ENCODE results near the gene RXFP2. TPM values are rescaled to one million over a fixed set of nuclear protein-coding genes. Genes with fewer than 3 reads are reported as not detected.

The RXFP2 gene
- polyA plus RNA-seq, 1 donor (not counting 4 experiments of a cell fraction or from before 2014, with no cell fraction given): not detected

DNA sequence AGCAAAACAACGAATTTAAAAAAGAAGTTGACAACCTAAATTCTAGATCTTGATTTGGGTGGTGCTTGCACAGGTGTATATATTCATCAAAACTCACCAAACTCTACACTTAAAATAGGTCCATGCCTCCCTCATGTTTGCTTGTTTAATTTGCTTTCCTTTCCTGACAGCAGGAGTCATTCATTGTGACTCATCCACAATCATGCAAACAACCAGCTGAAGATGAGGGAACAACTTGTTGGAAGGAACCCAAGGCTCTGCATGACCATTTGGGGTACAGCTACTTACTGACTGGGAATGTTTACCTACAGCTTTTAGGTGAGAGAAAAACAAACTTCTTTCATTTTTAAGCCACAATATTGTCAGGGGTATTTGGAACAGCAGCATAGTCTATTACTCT, 96.6 kb downstream of the RXFP2 start:
- no peak overlapping the region for H2AFZ ChIP-seq (ENCODE audit: control insufficient read depth, low read length)
- dilution Hi-C loops (cut with MboI; ENCODE audit: extremely low pct_ligation_motif_present, low sequenced_read_pairs): no loop called here
- no peaks in the 10 kb centered on the region for H3K4me1 ChIP-seq (ENCODE audit: control insufficient read depth, extremely low read depth, insufficient read depth, low read length)
- TF ChIP-seq EZH2 (IDR thresholded peaks at IDR 0.05; ENCODE audit: low read length): no peak
- TF ChIP-seq, protein P1, sequence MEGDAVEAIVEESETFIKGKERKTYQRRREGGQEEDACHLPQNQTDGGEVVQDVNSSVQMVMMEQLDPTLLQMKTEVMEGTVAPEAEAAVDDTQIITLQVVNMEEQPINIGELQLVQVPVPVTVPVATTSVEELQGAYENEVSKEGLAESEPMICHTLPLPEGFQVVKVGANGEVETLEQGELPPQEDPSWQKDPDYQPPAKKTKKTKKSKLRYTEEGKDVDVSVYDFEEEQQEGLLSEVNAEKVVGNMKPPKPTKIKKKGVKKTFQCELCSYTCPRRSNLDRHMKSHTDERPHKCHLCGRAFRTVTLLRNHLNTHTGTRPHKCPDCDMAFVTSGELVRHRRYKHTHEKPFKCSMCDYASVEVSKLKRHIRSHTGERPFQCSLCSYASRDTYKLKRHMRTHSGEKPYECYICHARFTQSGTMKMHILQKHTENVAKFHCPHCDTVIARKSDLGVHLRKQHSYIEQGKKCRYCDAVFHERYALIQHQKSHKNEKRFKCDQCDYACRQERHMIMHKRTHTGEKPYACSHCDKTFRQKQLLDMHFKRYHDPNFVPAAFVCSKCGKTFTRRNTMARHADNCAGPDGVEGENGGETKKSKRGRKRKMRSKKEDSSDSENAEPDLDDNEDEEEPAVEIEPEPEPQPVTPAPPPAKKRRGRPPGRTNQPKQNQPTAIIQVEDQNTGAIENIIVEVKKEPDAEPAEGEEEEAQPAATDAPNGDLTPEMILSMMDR (optimal IDR thresholded peaks at IDR 0.05 in 1 of 3, IDR thresholded peaks at IDR 0.05 in 1 of 3, conservative IDR thresholded peaks at IDR 0.05 in 1 of 3; ENCODE audit: extremely low read depth in 1 of 3, insufficient read depth in 2 of 3, low read length in 3 of 3): no peak
- H3K36me3 ChIP-seq (ENCODE audit: control insufficient read depth in 2 of 2, extremely low read depth in 1 of 2, insufficient read depth in 2 of 2, low read length in 2 of 2): no peaks in the 10 kb centered on the region
- no peaks in the 10 kb centered on the region for H3K79me2 ChIP-seq (ENCODE audit: control insufficient read depth, insufficient read depth, low read length)
- no peak for DNase-seq (ENCODE audit: low read depth, low spot score)
- H3K9me3 ChIP-seq (ENCODE audit: control insufficient read depth, low read depth, low read length): no peaks in the 10 kb centered on the region
- no peaks in the 10 kb centered on the region for H3K9me1 ChIP-seq (ENCODE audit: control insufficient read depth, extremely low read depth, insufficient read depth, low read length)
- FAIRE-seq: no peak
- no peak overlapping the region for H3K4me2 ChIP-seq (ENCODE audit: control insufficient read depth, extremely low read depth, insufficient read depth, low read depth, low read length)
- no peak overlapping the region for H3K4me3 ChIP-seq (ENCODE audit: control insufficient read depth in 2 of 3, extremely low read depth in 1 of 3, insufficient read depth in 2 of 3, low read depth in 1 of 3, low read length in 3 of 3)
- H3K27ac ChIP-seq (ENCODE audit: control insufficient read depth, insufficient read depth, low read length): no peak overlapping the region
- peaks cover 3% of the 10 kb centered on the region for H3K27me3 ChIP-seq (ENCODE audit: control insufficient read depth, extremely low read depth, insufficient read depth, low read length)
- H4K20me1 ChIP-seq (ENCODE audit: control insufficient read depth, extremely low read depth, insufficient read depth, low read length): no peaks in the 10 kb centered on the region
- H3K9ac ChIP-seq (ENCODE audit: control insufficient read depth, extremely low read depth, insufficient read depth, low read length): no peak overlapping the region

DNA sequence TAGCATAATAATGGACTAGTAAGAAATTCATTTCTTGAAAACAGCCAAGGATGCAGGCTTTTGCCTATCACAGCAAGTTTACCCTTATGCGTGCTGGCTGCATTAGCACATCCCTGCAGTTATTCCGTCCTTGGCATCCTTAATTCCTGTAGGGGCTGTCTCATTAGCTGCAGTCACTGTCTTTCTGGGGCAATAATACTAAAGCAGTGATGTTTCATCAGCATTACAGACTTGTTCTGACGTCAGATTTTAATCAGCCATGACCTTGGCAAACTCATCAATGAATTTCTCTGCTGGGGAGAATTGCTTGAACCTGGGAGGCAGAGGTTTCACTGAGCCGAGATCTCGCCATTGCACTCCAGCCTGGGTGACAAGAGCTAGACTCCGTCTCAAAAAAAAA, 103.7 kb downstream of the RXFP2 start:
- no peak overlapping the region for H2AFZ ChIP-seq (ENCODE audit: control insufficient read depth, low read length)
- H4K20me1 ChIP-seq (ENCODE audit: control insufficient read depth, extremely low read depth, insufficient read depth, low read length): no peaks in the 10 kb centered on the region
- H3K9me3 ChIP-seq (ENCODE audit: control insufficient read depth, low read depth, low read length): no peaks in the 10 kb centered on the region
- no peak for TF ChIP-seq EZH2 (IDR thresholded peaks at IDR 0.05; ENCODE audit: low read length)
- TF ChIP-seq, protein P1 (optimal IDR thresholded peaks at IDR 0.05 in 1 of 3, IDR thresholded peaks at IDR 0.05 in 1 of 3, conservative IDR thresholded peaks at IDR 0.05 in 1 of 3; ENCODE audit: extremely low read depth in 1 of 3, insufficient read depth in 2 of 3, low read length in 3 of 3): no peak
- H3K27ac ChIP-seq (ENCODE audit: control insufficient read depth, insufficient read depth, low read length): no peak overlapping the region
- H3K27me3 ChIP-seq (ENCODE audit: control insufficient read depth, extremely low read depth, insufficient read depth, low read length): peaks cover 10% of the 10 kb centered on the region
- no peak overlapping the region for H3K4me2 ChIP-seq (ENCODE audit: control insufficient read depth, extremely low read depth, insufficient read depth, low read depth, low read length)
- H3K9ac ChIP-seq (ENCODE audit: control insufficient read depth, extremely low read depth, insufficient read depth, low read length): no peak overlapping the region
- dilution Hi-C loops (cut with MboI; ENCODE audit: extremely low pct_ligation_motif_present, low sequenced_read_pairs): no loop called here
- FAIRE-seq: no peak
- H3K36me3 ChIP-seq (ENCODE audit: control insufficient read depth in 2 of 2, extremely low read depth in 1 of 2, insufficient read depth in 2 of 2, low read length in 2 of 2): no peaks in the 10 kb centered on the region
- H3K9me1 ChIP-seq (ENCODE audit: control insufficient read depth, extremely low read depth, insufficient read depth, low read length): no peaks in the 10 kb centered on the region
- H3K4me3 ChIP-seq (ENCODE audit: control insufficient read depth in 2 of 3, extremely low read depth in 1 of 3, insufficient read depth in 2 of 3, low read depth in 1 of 3, low read length in 3 of 3): no peak overlapping the region
- DNase-seq (ENCODE audit: low read depth, low spot score): no peak
- H3K4me1 ChIP-seq (ENCODE audit: control insufficient read depth, extremely low read depth, insufficient read depth, low read length): peaks cover 6% of the 10 kb centered on the region
- no peaks in the 10 kb centered on the region for H3K79me2 ChIP-seq (ENCODE audit: control insufficient read depth, insufficient read depth, low read length)

Data from keratinocyte (primary cell).